ENCODE data around the gene MRC1.
"Not testable (repeated sequence)": the region's sequence is repeated elsewhere in the genome, so short reads cannot be mapped to it uniquely, and the experiment has no call there.

The MRC1 gene

GRCh38 chr10:17891435-17891834 is 82.3 kb downstream of the MRC1 start:
- DNase-seq (ENCODE audit: extremely low read depth in 1 of 2, low read depth in 1 of 2) = no peak

- DNase-seq (ENCODE audit: extremely low read depth in 1 of 2, low read depth in 1 of 2) = no peak
Observed at GRCh38 chr10:17904564-17904963, 95.4 kb downstream of the MRC1 start.

GRCh38 chr10:17905491-17905890 is 96.3 kb downstream of the MRC1 start:
- no peak for DNase-seq (ENCODE audit: extremely low read depth in 1 of 2, low read depth in 1 of 2)

GRCh38 chr10:17906002-17906401 is 96.9 kb downstream of the MRC1 start:
- no peak for DNase-seq (ENCODE audit: extremely low read depth in 1 of 2, low read depth in 1 of 2)

- DNase-seq (ENCODE audit: extremely low read depth in 1 of 2, low read depth in 1 of 2) = no peak
Observed at GRCh38 chr10:17907641-17908040, 98.5 kb downstream of the MRC1 start.

GRCh38 chr10:17910125-17910789 is 101.1 kb downstream of the MRC1 start:
- no peak for DNase-seq (ENCODE audit: extremely low read depth in 1 of 2, low read depth in 1 of 2)

- DNase-seq (ENCODE audit: extremely low read depth in 1 of 2, low read depth in 1 of 2) = no peak
Observed at GRCh38 chr10:17912754-17913153, 103.6 kb downstream of the MRC1 start.

GRCh38 chr10:17913604-17914003 is 104.5 kb downstream of the MRC1 start:
- no peak for DNase-seq (ENCODE audit: extremely low read depth in 1 of 2, low read depth in 1 of 2)

- no peak for DNase-seq (ENCODE audit: extremely low read depth in 1 of 2, low read depth in 1 of 2)
Observed at GRCh38 chr10:17914169-17915045, 105.3 kb downstream of the MRC1 start.

- DNase-seq (ENCODE audit: extremely low read depth in 1 of 2, low read depth in 1 of 2) = no peak
Observed at GRCh38 chr10:17915181-17915580, 106.0 kb downstream of the MRC1 start.

GRCh38 chr10:17918187-17918903 is 109.2 kb downstream of the MRC1 start:
- no peak for DNase-seq (ENCODE audit: extremely low read depth in 1 of 2, low read depth in 1 of 2)

- no peak for DNase-seq (ENCODE audit: extremely low read depth in 1 of 2, low read depth in 1 of 2)
Observed at GRCh38 chr10:17921378-17921777, 112.2 kb downstream of the MRC1 start.

GRCh38 chr10:17923728-17924127 is 114.6 kb downstream of the MRC1 start:
- DNase-seq (ENCODE audit: extremely low read depth in 1 of 2, low read depth in 1 of 2) = no peak

- DNase-seq (ENCODE audit: extremely low read depth in 1 of 2, low read depth in 1 of 2) = no peak
Observed at GRCh38 chr10:17943033-17943745, 134.0 kb downstream of the MRC1 start.

- DNase-seq (ENCODE audit: extremely low read depth in 1 of 2, low read depth in 1 of 2) = not testable (repeated sequence)
Observed at GRCh38 chr10:17950269-17950668, 141.1 kb downstream of the MRC1 start.

GRCh38 chr10:17950726-17951125 is 141.6 kb downstream of the MRC1 start:
- DNase-seq (ENCODE audit: extremely low read depth in 1 of 2, low read depth in 1 of 2) = no peak

- no peak for DNase-seq (ENCODE audit: extremely low read depth in 1 of 2, low read depth in 1 of 2)
Observed at GRCh38 chr10:17951868-17952371, 142.8 kb downstream of the MRC1 start, which contains the start of gene SLC39A12. Gene SLC39A12 (plus strand): TSS chr10:17951918. CDS start chr10:17953277, 1,359 bp downstream.

- DNase-seq (ENCODE audit: extremely low read depth in 1 of 2, low read depth in 1 of 2) = not testable (repeated sequence)
Observed at GRCh38 chr10:17954372-17954771, 145.2 kb downstream of the MRC1 start.

GRCh38 chr10:17954861-17955260 is 145.7 kb downstream of the MRC1 start:
- no peak for DNase-seq (ENCODE audit: extremely low read depth in 1 of 2, low read depth in 1 of 2)

GRCh38 chr10:17958049-17958448 is 148.9 kb downstream of the MRC1 start:
- DNase-seq (ENCODE audit: extremely low read depth in 1 of 2, low read depth in 1 of 2) = no peak

- DNase-seq (ENCODE audit: extremely low read depth in 1 of 2, low read depth in 1 of 2) = no peak
Observed at GRCh38 chr10:17959870-17960269, 150.7 kb downstream of the MRC1 start.

Data from stimulated activated CD8-positive, alpha-beta memory T cell treated with anti-CD3 and anti-CD28 coated beads, Interleukin-7, amount 100 ng/mL, for 48 hours (primary cell).